Fibroblast of the conjunctiva (primary cell): ENCODE data around the gene SPAG9.

Source experiments
- DNase-seq: peaks from one replicate; pipeline ENCODE4 v3.0.0-alpha.2; 2010; ENCODE audit warnings: low read depth

Gene SPAG9

DNA sequence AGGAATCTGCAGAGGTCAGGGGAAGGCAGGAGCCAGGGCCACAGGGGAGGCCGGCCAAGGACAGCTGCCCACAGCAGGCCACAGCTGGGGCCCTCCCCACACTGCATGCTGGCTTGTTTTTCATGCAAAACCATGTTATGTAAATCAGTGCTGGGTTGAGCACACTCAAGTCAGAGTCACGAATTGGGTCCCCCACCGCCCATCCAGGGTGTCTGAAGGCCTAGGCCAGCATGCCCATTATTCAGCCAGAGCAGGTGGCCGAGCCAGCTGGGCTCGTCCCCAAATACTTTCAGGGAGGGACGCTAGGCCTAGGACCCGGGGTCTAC, 203.3 kb downstream of the SPAG9 start:
- no peak for DNase-seq

- DNase-seq = no peak
Measured at GRCh38 chr17:50916708-50917417, 203.8 kb downstream of the SPAG9 start.

GRCh38 chr17:50916026-50916707, 204.5 kb downstream of the SPAG9 start:
- DNase-seq = no peak

DNA sequence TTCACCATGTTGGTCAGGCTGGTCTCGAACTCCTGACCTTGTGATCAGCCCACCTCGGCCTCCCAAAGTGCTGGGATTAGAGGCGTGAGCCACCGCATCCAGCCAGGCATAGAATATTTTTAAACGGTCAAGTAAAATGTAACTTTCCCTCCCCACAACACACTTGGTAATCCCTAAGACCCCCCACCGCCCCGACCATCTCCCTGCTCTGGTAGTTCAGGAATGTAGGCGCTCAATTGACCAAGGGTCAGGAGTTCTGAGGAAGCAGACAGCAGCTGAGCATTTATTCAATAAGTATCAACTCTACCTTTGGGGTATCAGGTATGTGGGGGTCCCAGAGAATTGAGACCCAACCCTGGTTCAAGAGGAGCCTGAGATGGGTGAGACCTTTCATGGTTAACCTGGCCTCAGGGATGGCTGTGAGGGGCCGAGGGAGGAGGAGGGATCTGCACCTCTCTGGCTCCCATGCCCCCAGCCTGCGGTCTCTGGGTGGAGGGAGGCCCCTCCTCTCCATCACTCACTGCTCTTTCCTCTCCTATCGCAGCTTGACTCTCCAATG, 206.1 kb downstream of the SPAG9 start:
- no peak for DNase-seq

DNA sequence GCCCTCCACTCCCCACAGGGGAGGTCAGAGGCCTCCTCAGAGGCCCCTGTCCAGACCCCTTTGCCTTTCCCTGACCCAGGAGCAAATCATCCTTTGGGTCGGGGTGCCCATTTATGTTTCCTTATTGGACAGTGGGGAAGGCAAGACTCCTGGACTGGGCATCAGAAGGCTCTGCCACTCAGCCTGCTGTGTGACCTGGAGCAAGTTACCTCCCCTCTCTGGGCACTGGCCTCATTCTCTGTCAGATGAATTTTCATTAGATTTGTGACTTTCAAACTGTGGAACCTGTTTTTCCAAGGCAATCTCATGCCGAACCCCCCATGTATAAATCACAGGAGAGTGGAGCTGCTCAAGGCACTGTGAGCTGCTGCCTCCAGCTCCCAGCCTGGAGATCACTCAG, 207.5 kb downstream of the SPAG9 start:
- DNase-seq = no peak
